Mucosa of gallbladder (tissue), 1 donor: ENCODE data around the gene AVPR2. TPM values are rescaled to one million over a fixed set of nuclear protein-coding genes. Genes with fewer than 3 reads are reported as not detected.

Experiments
- DNase-seq: peaks from one replicate; pipeline ENCODE4 v3.0.0-alpha.2; 2020; ENCODE audit warnings: low spot score
- total RNA-seq: library from RNA; stranded (reverse); gene quantifications from one replicate; pipeline ENCODE4 v1.2.1, GENCODE V29; 2021
- donor health status: DM: no; HTN: no; CAD: no.

AVPR2 gene
- total RNA-seq, 1 donor from 2014 or later, result 1.1 TPM

GRCh38 chrX:153932220-153932915 is 27.9 kb downstream of the AVPR2 start:
- DNase-seq, result no peak

GRCh38 chrX:153933748-153934147 is 29.3 kb downstream of the AVPR2 start:
- DNase-seq, result no peak

- DNase-seq, result no peak
These were observed 29.8 kb downstream of the AVPR2 start for GRCh38 chrX:153934148-153934761.

GRCh38 chrX:153934762-153935325 is 30.4 kb downstream of the AVPR2 start, which contains the start of gene NAA10:
Gene NAA10, minus strand, starts transcription at chrX:153935037. Its CDS starts 133 bp downstream, at chrX:153934904.
- DNase-seq, result peak; percentile 60

- no peak for DNase-seq
These were observed 30.9 kb downstream of the AVPR2 start for GRCh38 chrX:153935326-153935851.

- no peak for DNase-seq
These were observed 32.6 kb downstream of the AVPR2 start for GRCh38 chrX:153937056-153937455.

GRCh38 chrX:153938226-153938786 is 33.8 kb downstream of the AVPR2 start:
- no peak for DNase-seq

- no peak for DNase-seq
These were observed 35.1 kb downstream of the AVPR2 start for GRCh38 chrX:153939573-153939972.

GRCh38 chrX:153941336-153942252 is 37.1 kb downstream of the AVPR2 start:
- DNase-seq, result no peak

GRCh38 chrX:153944140-153944799 is 39.8 kb downstream of the AVPR2 start, which contains the start of gene RENBP:
Gene RENBP, minus strand, starts transcription at chrX:153944643. Its CDS starts 33 bp downstream, at chrX:153944610.
- peak; percentile 41 for DNase-seq

GRCh38 chrX:153944800-153945150 is 40.3 kb downstream of the AVPR2 start:
- no peak for DNase-seq

- DNase-seq, result no peak
These were observed 41.8 kb downstream of the AVPR2 start for GRCh38 chrX:153945956-153946943.

- peak; percentile 70 for DNase-seq
These were observed 42.7 kb downstream of the AVPR2 start for GRCh38 chrX:153947009-153947769.

GRCh38 chrX:153948002-153948466 is 43.6 kb downstream of the AVPR2 start:
- DNase-seq, result no peak

GRCh38 chrX:153948847-153949805 is 44.7 kb downstream of the AVPR2 start:
- no peak for DNase-seq

GRCh38 chrX:153950127-153950526 is 45.7 kb downstream of the AVPR2 start:
- DNase-seq, result no peak

- DNase-seq, result no peak
These were observed 47.4 kb downstream of the AVPR2 start for GRCh38 chrX:153951683-153952372.
